Choroid plexus epithelial cell (primary cell): ENCODE measurements around the gene PSENEN.

Experiments used
- DNase-seq: peaks from one replicate; pipeline ENCODE4 v3.0.0-alpha.2; 2010; ENCODE audit warnings: low read depth
- H3K4me3 ChIP-seq: 2 replicates; pipeline ENCODE4 v1.5.1; 2011; ENCODE audit warnings: low read depth, mild to moderate bottlenecking, control low read depth, low read length, moderate library complexity
- TF ChIP-seq, protein P1 (sequence below): conservative IDR thresholded peaks from 2 replicates; pipeline ENCODE4 v1.5.1; 2011; ENCODE audit warnings: low read depth, mild to moderate bottlenecking, control low read depth, inconsistent platforms, low read length, moderate library complexity

Gene PSENEN, protein sequence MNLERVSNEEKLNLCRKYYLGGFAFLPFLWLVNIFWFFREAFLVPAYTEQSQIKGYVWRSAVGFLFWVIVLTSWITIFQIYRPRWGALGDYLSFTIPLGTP

DNA sequence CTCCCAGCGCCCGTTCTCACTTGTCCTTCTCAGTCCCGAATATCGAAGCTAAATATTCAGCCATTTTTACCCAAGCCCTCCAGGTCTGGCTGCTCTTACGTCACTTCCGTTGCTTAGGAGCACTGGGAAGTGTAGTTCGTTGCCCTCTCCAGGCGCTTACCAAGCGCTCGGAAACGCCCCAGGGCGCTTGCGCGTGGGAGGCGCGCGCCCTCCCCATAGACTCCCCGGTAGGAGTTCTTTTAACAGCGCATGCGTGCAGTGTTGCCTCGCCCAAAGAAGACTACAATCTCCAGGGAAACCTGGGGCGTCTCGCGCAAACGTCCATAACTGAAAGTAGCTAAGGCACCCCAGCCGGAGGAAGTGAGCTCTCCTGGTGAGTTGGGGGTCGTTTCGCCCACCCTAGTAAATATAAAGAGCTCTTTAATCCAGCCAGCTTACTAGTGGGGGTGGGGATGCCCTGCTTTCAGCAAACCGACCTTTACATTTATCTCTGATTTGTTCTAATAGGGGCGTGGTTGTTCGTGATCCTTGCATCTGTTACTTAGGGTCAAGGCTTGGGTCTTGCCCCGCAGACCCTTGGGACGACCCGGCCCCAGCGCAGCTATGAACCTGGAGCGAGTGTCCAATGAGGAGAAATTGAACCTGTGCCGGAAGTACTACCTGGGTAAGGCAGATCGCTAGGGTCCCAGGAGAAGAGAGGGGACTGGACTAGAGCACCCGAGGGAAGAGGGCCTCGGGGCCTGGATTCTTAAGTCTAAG is at the start of gene PSENEN, which contains the start of gene U2AF1L4:
Gene PSENEN (plus strand): TSS at position 324 of the 759 bp plus-strand sequence. CDS start 280 bp downstream, at position 604.
Gene U2AF1L4 (minus strand): TSS at position 91 of the 759 bp plus-strand sequence. CDS start 27 bp downstream, at position 64.
- TF ChIP-seq, protein P1, sequence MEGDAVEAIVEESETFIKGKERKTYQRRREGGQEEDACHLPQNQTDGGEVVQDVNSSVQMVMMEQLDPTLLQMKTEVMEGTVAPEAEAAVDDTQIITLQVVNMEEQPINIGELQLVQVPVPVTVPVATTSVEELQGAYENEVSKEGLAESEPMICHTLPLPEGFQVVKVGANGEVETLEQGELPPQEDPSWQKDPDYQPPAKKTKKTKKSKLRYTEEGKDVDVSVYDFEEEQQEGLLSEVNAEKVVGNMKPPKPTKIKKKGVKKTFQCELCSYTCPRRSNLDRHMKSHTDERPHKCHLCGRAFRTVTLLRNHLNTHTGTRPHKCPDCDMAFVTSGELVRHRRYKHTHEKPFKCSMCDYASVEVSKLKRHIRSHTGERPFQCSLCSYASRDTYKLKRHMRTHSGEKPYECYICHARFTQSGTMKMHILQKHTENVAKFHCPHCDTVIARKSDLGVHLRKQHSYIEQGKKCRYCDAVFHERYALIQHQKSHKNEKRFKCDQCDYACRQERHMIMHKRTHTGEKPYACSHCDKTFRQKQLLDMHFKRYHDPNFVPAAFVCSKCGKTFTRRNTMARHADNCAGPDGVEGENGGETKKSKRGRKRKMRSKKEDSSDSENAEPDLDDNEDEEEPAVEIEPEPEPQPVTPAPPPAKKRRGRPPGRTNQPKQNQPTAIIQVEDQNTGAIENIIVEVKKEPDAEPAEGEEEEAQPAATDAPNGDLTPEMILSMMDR: no peak
- DNase-seq: peak; percentile 100
- peak within 1 kb of the TSS; percentile 88 for H3K4me3 ChIP-seq

GRCh38 chr19:35695895-35696422 is 49.5 kb upstream of the PSENEN start:
- no peak overlapping the region for H3K4me3 ChIP-seq
- TF ChIP-seq, protein P1: no peak
- no peak for DNase-seq

DNA sequence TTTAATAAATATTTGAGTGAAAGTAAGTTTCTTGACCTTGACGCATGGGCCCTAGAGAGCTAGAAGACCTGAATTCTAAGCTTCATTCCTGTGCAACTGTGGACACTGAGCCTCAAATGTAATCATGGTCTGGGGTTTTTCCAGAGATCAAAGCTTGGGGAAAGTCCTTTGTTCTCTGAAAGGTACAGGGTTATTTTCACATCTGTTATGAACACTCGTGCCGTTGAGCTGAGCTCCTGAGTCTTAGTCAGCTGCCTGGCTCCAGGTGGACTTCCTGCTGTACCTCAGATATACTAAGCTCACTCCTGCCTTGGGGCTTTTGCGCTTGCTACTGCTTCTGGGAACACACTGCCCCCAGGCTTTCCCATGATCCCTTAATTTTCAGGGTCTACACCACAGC is 48.6 kb upstream of the PSENEN start:
- DNase-seq: no peak

DNA sequence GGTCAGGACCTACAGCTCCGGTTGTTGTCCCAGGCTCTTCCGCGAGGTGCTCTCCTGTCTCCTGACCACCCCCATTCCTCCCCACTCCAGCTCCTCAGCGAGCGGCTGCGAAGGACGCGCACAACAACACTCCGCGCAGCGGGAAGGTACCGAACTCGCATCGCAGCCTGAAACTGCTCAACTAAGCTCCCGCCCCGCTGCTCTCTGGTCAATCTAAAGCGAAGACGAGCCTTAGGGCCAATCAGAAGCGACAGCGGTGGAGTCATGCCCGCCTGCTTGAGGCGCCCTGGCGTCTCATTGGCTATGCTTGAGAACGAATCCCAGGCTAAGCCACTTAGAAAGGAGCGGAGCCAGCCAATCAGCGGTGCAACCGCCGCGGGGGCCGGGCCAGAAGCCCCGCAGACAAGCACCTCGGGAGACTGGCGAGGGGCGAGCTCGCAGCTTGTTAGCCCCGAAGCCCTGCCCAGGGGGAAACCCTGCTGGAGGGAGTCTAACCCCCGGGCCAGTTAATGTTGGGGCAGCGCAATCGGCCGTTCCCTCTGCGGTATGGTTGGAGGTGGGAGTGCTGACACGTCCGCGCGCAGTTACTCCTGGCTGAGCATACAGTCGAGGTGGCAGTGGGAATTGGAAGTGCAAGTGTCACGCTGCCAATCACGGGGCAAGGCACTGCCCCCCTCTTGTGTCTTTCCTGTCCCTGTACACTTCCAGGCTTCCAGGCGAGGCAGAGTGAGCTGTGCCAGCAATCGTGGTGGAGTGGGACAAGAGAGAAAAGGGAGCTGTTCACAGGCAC is 43.0 kb upstream of the PSENEN start:
- H3K4me3 ChIP-seq: peak overlapping the region; percentile 62

More for the DNA sequence above, 48.6 kb upstream of the PSENEN start:
- no peak overlapping the region for H3K4me3 ChIP-seq
- TF ChIP-seq, protein P1: no peak

GRCh38 chr19:35703343-35703742 is 42.1 kb upstream of the PSENEN start:
- H3K4me3 ChIP-seq: no peak overlapping the region
- no peak for DNase-seq
- TF ChIP-seq, protein P1: no peak

More for the DNA sequence above, 43.0 kb upstream of the PSENEN start:
- DNase-seq: peak; percentile 99
- TF ChIP-seq, protein P1: no peak

DNA sequence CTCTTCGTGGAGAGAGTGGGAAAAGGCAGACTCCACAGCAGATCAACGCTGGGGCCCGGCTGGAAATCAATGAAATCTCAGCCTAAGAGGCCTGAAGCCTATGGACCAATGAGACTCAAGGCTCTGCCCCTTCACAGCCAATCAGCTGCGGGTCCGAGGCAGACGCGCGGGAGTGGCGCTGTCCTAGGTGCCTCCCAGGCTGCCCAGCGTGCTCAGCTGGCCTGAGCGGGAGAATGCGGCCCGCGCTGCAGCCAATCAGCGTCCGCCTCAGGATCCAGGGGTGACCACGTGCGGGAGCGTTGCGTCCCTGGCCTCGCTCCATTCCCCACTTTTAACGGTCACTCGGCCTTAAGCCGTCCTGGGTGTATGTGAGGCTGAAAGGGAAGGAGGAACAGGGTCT is 41.2 kb upstream of the PSENEN start, which contains the start of gene ZBTB32:
Gene ZBTB32 (plus strand): TSS at position 341 of the 400 bp plus-strand sequence. CDS start 10,069 bp downstream, outside the sequence.
- DNase-seq: peak; percentile 67
- TF ChIP-seq, protein P1: no peak
- no peak within 1 kb of the TSS for H3K4me3 ChIP-seq
